ENCODE data around the gene LMF1. TPM values are rescaled to one million over a fixed set of nuclear protein-coding genes. Genes with fewer than 3 reads are reported as not detected.

The LMF1 gene
- total RNA-seq, 1 donor from 2014 or later, result 2.1 TPM

DNA sequence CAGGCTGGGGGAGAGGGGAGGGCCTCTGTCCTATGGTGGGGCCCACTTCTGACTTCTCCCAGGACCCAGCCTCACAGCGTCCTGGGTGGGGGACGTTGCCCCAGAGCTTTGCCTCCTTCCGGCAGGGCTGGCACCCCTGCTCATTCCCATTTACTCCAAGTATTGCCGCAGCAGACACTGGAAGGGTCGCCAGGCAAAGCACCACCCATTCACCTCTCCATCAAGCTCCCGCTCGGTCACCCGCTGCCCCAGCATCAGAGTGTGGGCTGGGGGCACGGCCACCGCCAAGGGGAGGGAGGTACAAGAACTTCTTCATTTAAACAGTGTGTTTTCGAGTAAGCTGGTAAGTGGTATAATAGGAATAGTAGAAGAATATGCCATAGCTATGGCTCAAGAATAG, 117.5 kb downstream of the LMF1 start:
- DNase-seq (ENCODE audit: low read depth), result no peak
- H3K27me3 ChIP-seq (ENCODE audit: control insufficient read depth, insufficient read depth, low read length), result no peaks in the 10 kb centered on the region
- TF ChIP-seq, protein P1, sequence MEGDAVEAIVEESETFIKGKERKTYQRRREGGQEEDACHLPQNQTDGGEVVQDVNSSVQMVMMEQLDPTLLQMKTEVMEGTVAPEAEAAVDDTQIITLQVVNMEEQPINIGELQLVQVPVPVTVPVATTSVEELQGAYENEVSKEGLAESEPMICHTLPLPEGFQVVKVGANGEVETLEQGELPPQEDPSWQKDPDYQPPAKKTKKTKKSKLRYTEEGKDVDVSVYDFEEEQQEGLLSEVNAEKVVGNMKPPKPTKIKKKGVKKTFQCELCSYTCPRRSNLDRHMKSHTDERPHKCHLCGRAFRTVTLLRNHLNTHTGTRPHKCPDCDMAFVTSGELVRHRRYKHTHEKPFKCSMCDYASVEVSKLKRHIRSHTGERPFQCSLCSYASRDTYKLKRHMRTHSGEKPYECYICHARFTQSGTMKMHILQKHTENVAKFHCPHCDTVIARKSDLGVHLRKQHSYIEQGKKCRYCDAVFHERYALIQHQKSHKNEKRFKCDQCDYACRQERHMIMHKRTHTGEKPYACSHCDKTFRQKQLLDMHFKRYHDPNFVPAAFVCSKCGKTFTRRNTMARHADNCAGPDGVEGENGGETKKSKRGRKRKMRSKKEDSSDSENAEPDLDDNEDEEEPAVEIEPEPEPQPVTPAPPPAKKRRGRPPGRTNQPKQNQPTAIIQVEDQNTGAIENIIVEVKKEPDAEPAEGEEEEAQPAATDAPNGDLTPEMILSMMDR (IDR thresholded peaks at IDR 0.05; ENCODE audit: insufficient read depth, low read length, severe bottlenecking), result no peak
- H3K36me3 ChIP-seq (ENCODE audit: control insufficient read depth, insufficient read depth, low read length), result no peaks in the 10 kb centered on the region
- no peak overlapping the region for H3K4me3 ChIP-seq (ENCODE audit: low read depth, low read length)
- FAIRE-seq, result no peak

GRCh38 chr16:852451-853185, 118.2 kb downstream of the LMF1 start:
- Histone ChIP-seq H3K27me3 (ENCODE audit: control insufficient read depth, insufficient read depth, low read length) (no peaks in the 10 kb centered on the region), H3K4me3 (ENCODE audit: low read depth, low read length) (no peak overlapping the region), H3K36me3 (ENCODE audit: control insufficient read depth, insufficient read depth, low read length) (no peaks in the 10 kb centered on the region)
- FAIRE-seq (no peak), DNase-seq (ENCODE audit: low read depth) (no peak)
- TF ChIP-seq, protein P1 (IDR thresholded peaks at IDR 0.05; ENCODE audit: insufficient read depth, low read length, severe bottlenecking), result no peak

GRCh38 chr16:851871-852270, 118.9 kb downstream of the LMF1 start:
- no peaks in the 10 kb centered on the region for H3K27me3 ChIP-seq (ENCODE audit: control insufficient read depth, insufficient read depth, low read length)
- no peak overlapping the region for H3K4me3 ChIP-seq (ENCODE audit: low read depth, low read length)
- no peaks in the 10 kb centered on the region for H3K36me3 ChIP-seq (ENCODE audit: control insufficient read depth, insufficient read depth, low read length)
- TF ChIP-seq, protein P1 (IDR thresholded peaks at IDR 0.05; ENCODE audit: insufficient read depth, low read length, severe bottlenecking), result no peak
- DNase-seq (ENCODE audit: low read depth) (no peak), FAIRE-seq (no peak)

DNA sequence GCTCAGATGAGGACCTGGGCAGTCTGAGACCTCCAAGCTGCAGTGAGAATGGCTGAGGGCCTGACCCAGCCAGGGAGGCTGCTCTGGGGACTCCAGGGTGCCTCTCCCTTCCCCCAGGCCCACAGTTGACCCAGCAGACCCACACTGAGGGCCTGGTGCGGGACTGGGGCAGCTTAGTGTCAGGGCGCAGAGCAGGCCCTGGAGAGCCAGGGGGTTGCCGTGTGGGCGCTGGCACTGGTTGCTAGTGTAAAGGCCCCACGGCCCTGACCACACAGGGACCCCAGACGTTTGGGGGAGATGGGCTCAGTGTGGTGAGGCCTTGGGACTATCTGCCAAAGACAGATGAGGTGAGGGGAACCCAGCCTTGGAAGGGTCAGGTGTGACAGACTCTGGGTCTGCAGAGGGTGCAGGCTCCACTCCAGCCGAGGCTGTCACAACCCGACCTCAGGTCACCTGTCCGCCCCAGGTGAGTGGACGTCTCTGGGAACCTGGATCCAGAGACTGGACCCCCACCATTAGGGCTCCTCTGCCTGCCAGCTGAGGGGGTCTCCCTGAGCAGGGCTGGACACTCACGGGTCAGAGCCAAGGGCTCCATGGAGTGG, 119.5 kb downstream of the LMF1 start:
- Histone ChIP-seq H3K27me3 (ENCODE audit: control insufficient read depth, insufficient read depth, low read length) (no peaks in the 10 kb centered on the region), H3K36me3 (ENCODE audit: control insufficient read depth, insufficient read depth, low read length) (no peaks in the 10 kb centered on the region), H3K4me3 (ENCODE audit: low read depth, low read length) (no peak overlapping the region)
- DNase-seq (ENCODE audit: low read depth) (no peak), FAIRE-seq (no peak)
- TF ChIP-seq, protein P1 (IDR thresholded peaks at IDR 0.05; ENCODE audit: insufficient read depth, low read length, severe bottlenecking), result no peak

GRCh38 chr16:850668-851067, 120.1 kb downstream of the LMF1 start:
- FAIRE-seq (no peak), DNase-seq (ENCODE audit: low read depth) (no peak)

More at GRCh38 chr16:850668-851067, 120.1 kb downstream of the LMF1 start:
- Histone ChIP-seq H3K4me3 (ENCODE audit: low read depth, low read length) (no peak overlapping the region), H3K36me3 (ENCODE audit: control insufficient read depth, insufficient read depth, low read length) (no peaks in the 10 kb centered on the region), H3K27me3 (ENCODE audit: control insufficient read depth, insufficient read depth, low read length) (no peaks in the 10 kb centered on the region)
- TF ChIP-seq, protein P1 (IDR thresholded peaks at IDR 0.05; ENCODE audit: insufficient read depth, low read length, severe bottlenecking), result no peak
